Islet precursor cell (in vitro differentiated cells): ENCODE data around the gene PRKG1.
"Not testable (repeated sequence)": the region's sequence is repeated elsewhere in the genome, so short reads cannot be mapped to it uniquely, and the experiment has no call there.

Experiments used
- DNase-seq: peaks from one replicate; pipeline ENCODE4 v3.0.0-alpha.2; 2018

PRKG1 gene

GRCh38 chr10:52039002-52039793, 964.9 kb downstream of the PRKG1 start:
- DNase-seq = not testable (repeated sequence)

DNA sequence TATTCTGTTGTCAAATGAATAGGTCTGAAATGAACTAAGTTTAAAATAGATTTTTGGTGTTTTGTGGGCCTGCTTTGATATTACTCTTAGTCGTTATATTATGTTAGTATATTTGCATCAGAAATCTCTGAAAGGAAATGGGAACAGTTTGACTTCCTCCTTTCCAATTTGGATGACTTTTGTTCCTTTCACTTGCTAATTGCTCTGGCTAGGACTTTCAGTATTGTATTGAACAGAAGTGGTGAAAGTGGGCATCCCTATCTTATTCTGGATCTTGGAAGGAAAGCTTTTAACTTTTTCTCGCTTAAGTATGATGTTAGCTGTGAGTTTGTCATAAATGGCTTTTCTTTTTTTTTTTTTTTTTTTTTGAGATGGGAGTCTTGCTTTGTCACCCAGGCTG, 966.2 kb downstream of the PRKG1 start:
- DNase-seq = no peak

GRCh38 chr10:52043811-52044210, 969.5 kb downstream of the PRKG1 start:
- no peak for DNase-seq

DNA sequence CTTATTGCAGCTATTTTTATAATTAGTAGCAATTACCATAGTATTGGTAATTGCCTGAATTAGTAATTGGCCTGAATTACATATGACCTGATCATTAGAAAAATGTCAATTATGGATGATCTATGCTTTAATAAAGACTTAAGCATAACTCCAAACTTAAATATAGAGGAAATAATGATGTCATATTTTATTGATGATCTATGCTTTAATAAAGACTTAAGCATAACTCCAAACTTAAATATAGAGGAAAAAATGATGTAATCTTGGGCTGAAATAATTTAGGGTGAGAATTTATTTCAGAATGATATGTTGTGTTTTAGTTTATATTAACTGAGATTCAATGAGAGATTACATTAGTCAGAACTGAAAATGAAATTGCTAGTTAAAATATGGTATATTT, 973.8 kb downstream of the PRKG1 start:
- no peak for DNase-seq

GRCh38 chr10:52050429-52051047, 976.3 kb downstream of the PRKG1 start:
- no peak for DNase-seq

DNA sequence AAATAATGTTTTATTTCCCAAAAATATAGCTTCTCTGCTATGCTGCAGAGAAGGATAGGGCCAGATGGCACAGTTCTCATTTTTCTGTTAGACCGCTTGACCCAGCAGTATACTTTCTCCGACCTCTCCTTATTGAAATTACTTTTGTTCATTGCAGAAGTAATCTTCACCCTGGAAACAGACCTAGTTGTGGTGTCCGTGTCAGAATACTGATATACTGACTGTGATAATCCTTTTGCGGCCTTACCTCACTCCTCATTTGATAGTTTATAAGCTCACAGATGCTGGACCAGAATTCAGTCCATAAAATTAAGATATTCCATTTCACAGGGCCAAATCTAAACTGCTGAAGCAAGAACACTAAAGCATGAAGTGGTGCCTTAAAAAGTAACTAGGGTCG, 979.2 kb downstream of the PRKG1 start:
- no peak for DNase-seq

DNA sequence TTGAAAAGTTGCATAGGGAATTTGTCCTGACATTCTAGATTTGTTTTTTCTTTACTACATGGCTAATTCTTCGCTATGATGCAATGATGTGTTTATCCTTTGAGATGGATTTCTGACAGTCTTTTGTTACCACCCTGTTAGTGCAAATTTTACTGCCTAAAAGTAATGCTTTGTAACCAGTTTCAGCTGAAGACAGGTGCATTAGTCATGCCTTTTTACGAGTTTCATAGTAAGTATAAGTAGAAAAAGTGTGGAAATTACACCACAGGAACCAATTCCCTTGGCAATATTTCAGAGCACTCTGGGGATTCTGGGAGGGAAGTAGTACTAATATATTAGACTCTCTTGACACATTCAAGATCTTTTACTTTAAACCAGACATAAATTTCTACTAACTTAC, 982.0 kb downstream of the PRKG1 start:
- no peak for DNase-seq

GRCh38 chr10:52059089-52059488, 984.8 kb downstream of the PRKG1 start:
- no peak for DNase-seq

- DNase-seq = no peak
Observed at GRCh38 chr10:52063159-52063558, 988.9 kb downstream of the PRKG1 start.

GRCh38 chr10:52064084-52064845, 990.0 kb downstream of the PRKG1 start:
- DNase-seq = no peak

DNA sequence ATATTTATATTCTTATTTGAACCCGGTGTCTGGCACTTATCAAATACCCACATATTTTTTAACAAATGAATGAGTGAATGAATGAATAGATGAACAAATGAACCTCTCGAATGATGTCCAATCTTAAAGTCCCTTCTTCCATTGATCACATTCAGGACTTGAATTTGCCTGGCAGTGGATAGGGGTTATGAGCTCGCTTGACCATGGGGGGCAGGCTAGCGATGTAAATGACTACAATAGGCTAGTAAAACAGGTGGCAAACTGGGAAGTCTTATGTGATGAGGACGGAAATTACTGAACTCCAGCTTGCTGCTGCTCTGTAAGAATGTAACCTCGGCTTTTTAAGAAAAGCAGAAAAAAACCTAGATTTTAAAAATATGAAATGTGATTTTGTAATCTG, 992.1 kb downstream of the PRKG1 start:
- no peak for DNase-seq

GRCh38 chr10:52068485-52068884, 994.2 kb downstream of the PRKG1 start:
- DNase-seq = no peak

- no peak for DNase-seq
Observed at GRCh38 chr10:52071814-52072213, 997.5 kb downstream of the PRKG1 start.

GRCh38 chr10:52074505-52075026, 1000.3 kb downstream of the PRKG1 start:
- DNase-seq = no peak

- no peak for DNase-seq
Observed at GRCh38 chr10:52077814-52078213, 1003.5 kb downstream of the PRKG1 start.

DNA sequence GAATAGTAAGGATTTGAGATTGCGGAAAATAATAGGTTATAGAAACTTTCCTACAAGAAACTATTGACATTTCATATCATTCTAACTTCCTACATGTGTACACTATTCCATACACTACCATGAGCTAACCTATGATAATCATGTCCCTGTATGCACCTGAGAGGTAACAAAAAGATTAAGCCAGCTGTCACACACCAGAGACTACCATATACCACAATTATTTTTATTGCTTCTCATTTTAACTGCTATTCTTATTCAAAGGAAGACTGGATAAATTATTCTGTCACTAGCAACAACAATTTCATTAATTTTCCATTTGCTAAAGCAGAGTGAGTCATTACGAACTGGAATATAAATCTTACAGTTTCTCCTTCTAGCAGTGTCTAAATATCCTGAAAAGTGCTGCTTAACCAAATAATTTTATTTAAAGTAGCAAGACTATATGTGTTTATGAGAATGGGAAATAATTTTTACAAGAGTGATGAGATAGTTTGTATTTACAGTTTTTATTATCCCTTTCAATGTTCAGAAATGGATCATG, 1004.2 kb downstream of the PRKG1 start:
- no peak for DNase-seq

DNA sequence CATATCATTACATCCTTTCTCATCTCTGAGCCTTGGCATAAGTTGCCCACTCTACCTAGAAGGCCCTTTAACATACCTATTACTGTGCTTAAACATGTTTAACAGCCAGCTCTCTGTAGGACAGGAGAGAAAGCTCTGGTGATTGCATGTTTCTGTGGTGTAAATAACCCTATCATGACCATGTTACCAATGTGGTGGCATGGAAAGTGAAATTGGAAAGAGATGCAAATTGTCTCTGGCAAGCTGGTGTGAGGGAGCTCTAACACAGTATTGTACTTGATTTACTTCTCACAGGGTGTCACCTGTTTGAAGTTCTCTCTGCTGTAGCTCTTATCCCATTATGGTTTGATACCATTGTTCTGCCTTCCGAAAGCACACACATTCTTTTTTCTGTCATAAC, 1008.0 kb downstream of the PRKG1 start:
- DNase-seq = no peak

DNA sequence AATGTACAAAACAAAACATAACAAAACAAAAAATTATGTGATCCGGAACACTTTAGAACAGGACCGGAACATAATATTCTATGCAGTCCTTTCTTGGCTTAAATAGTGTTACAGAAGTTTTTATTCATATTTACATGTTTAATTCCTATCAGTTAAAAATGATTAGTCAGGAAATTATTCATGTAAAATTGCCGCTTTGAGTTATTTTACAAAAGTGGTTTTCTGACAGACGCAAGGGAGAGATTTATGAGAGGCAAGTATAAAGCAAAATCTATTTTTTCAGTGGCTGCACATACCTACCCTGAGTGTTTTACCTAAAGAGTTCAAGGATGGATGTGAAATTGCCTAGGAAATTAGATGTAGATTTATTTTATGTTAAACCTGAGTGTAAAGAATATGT, 1009.1 kb downstream of the PRKG1 start:
- no peak for DNase-seq

DNA sequence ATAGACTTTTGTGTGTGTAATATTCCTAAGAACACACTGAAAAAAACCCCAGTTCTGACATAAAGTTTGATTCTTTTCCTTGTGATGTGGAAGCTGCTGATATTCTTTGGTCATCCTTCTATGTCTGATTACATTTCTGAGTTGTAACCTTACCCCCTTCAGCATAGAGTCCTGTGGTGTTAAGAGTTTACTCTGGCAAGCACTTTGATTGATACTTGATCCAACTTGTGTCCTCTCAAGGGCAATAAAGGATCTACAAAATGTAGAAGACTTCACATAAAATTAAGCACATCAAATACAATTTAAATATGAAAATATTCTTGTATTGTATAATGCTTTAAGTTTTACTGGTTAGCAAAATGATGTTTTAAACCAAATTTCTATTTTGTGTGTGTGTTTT, 1018.1 kb downstream of the PRKG1 start:
- no peak for DNase-seq

GRCh38 chr10:52098130-52098529, 1023.8 kb downstream of the PRKG1 start:
- no peak for DNase-seq

DNA sequence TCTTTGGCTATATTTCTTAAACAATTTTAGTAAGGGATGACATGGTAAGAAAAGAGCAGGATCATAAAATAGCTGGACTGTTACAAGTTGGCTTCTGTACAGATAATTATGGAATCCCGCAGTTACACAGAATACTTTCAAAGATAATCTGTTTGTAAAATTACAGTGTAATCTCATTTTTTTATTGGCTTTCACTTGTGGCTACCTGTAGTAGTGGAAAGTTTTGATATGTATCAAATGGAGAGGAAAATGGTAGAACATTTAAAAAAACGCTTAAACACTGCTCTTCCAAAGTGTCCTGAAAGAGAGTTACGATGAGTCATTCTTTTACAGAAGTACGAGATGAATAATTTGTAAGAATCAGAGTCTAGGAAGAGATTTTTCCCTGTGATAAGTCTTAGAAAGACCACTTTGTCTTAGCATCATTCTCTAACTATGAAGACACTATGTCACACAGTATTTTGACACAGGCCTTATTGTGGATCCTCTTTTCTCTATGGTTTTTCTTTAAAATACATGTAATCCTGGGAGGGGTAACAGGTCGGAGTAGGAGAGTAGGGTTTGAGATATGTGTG, 1024.8 kb downstream of the PRKG1 start:
- no peak for DNase-seq

DNA sequence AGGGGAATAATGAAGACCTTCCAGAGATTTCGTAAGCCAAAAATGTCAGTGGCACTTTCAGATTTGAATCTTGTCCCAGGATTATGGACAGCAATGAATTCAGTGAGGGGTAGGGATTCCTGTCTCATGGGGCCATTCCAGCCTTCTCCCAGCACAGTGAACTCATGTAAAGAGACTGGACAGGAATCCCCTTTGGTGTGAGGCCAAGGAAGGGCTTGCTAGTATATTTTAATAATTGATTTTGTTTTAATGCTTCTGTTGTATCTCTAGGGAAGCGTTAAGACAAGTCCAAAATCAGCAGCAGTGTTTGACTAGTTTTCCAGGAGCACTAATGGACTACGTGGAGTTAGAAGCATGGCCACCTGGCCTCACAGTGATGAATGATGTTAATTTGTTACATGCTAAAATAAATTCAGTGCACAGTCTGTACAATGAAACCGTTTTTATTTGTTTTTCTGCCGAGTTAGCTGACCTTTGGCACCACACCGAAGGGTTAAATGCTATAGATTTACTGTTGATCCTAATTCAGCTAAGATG, 1025.8 kb downstream of the PRKG1 start:
- no peak for DNase-seq

DNA sequence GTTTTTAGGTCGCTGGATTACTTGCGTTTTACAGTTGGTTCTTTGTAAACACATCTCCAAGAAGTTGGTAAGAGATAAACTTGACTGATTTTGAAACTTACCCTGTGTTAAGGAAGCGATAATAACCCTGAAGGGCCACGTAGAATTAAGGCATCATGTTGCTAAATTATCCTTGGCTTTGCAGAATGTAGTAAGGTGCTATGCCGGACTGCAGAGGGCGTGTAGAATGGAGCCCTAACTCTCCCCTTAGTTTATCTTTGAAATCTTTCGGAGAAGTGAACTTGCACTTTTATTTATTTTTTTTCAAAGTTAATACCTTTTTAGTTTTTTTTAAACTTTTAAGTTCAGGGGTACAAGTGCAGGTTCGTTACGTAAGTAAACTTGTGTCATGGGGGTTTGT, 1031.0 kb downstream of the PRKG1 start:
- no peak for DNase-seq
